ENCODE measurements around the gene RPS19BP1. TPM values are rescaled to one million over a fixed set of nuclear protein-coding genes. Genes with fewer than 3 reads are reported as not detected.
A peak's percentile ranks its signal among the peaks of the same experiment; 100 is the strongest.

Gene RPS19BP1
- total and polyA plus RNA-seq, 12 donors, result 39.5 to 250 (median 153) TPM

DNA sequence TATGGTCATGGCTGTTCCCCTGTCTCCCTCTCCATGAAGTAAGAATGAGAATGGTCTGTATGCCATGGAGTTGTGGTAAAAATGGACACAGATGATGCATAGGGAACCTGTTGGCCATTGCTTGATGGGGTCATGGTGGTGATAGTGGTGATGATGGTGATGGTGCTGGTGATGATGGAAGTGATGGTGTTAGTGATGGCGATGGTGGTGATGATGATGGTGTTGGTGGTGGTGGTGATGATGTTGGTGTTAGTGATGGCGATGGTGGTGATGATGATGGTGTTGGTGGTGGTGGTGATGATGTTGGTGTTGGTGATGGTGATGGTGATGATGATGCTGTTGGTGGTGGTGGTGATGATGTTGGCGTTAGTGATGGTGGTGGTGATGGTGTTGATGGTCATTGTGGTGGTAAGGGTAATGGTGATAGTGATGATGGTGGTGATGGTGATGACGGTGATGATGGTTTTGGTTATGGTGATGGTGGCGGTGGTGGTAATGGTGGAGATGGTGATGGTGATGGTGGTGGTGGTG lies 32.9 kb upstream of the RPS19BP1 start:
- no peak for DNase-seq
- Histone ChIP-seq H3K27me3 (no peaks in the 10 kb centered on the region), H3K4me3 (no peak overlapping the region), H3K36me3 (replicated peaks in 1 of 2) (no peaks in the 10 kb centered on the region), H3K4me1 (replicated peaks in 1 of 2) (no peaks in the 10 kb centered on the region), H3K9me3 (replicated peaks in 1 of 3) (no peaks in the 10 kb centered on the region), H3K27ac (no peak overlapping the region)
- TF ChIP-seq, protein P1, sequence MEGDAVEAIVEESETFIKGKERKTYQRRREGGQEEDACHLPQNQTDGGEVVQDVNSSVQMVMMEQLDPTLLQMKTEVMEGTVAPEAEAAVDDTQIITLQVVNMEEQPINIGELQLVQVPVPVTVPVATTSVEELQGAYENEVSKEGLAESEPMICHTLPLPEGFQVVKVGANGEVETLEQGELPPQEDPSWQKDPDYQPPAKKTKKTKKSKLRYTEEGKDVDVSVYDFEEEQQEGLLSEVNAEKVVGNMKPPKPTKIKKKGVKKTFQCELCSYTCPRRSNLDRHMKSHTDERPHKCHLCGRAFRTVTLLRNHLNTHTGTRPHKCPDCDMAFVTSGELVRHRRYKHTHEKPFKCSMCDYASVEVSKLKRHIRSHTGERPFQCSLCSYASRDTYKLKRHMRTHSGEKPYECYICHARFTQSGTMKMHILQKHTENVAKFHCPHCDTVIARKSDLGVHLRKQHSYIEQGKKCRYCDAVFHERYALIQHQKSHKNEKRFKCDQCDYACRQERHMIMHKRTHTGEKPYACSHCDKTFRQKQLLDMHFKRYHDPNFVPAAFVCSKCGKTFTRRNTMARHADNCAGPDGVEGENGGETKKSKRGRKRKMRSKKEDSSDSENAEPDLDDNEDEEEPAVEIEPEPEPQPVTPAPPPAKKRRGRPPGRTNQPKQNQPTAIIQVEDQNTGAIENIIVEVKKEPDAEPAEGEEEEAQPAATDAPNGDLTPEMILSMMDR (IDR thresholded peaks at IDR 0.05), result no peak
- TF ChIP-seq POLR2A (IDR thresholded peaks at IDR 0.05), result no peak
- intact Hi-C loops (cut with DNase I), result no loop called here
- 88 to 98% (median 94%) methylated on average over 5 of the region's 5 CpGs for WGBS, 4 donors

GRCh38 chr22:39563571-39564428 lies 31.3 kb upstream of the RPS19BP1 start:
- no peak overlapping the region for H3K4me3 ChIP-seq
- no peaks in the 10 kb centered on the region for H3K9me3 ChIP-seq (replicated peaks in 1 of 3)
- no peaks in the 10 kb centered on the region for H3K36me3 ChIP-seq (replicated peaks in 1 of 2)
- intact Hi-C loops (cut with DNase I), result no loop called here
- no peak for TF ChIP-seq POLR2A (IDR thresholded peaks at IDR 0.05)
- TF ChIP-seq, protein P1 (IDR thresholded peaks at IDR 0.05), result no peak
- DNase-seq, result no peak
- H3K4me1 ChIP-seq (replicated peaks in 1 of 2), result no peaks in the 10 kb centered on the region
- no peak overlapping the region for H3K27ac ChIP-seq
- 78 to 89% (median 87%) methylated on average over 6 to 7 of the region's 7 CpGs for WGBS, 4 donors
- H3K27me3 ChIP-seq, result no peaks in the 10 kb centered on the region

DNA sequence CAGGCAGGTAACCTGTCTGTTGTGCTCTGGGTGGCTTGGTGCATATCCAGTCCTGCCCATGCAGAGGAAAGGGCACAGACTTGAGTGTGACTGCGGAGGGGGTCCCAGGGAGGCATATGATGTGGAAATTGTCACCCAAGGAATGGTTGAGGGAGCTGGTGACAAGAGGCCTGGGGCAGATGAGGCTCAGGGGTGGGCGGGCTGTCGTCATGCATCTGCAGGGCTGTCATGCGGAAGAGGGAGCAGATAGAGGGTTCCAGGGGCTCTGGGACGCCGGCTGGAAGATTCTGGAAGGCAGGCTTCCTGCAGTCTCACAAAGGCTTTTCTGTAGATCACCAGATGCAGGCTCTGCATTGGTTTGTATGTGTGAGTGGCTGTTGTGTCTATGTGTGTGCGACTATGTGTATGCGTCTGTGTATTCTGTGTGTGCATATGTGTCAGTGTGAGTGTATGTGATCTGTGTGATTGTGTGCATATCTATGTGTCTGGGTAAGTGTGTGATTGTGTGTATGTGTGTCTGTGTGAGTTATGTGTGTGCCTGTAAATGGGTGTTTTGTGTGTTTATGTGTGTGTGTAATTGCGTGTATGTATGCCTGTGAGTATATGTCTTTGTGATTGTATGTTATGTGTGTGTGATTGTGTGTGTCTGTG lies 30.4 kb upstream of the RPS19BP1 start:
- 82 to 91% (median 87%) methylated on average over 5 to 9 of the region's 9 CpGs for WGBS, 4 donors
- Histone ChIP-seq H3K4me3 (no peak overlapping the region), H3K27ac (no peak overlapping the region), H3K4me1 (replicated peaks in 1 of 2) (peaks cover 0 to 6% of the 10 kb centered on the region in 2 donors), H3K27me3 (no peaks in the 10 kb centered on the region), H3K9me3 (replicated peaks in 1 of 3) (no peaks in the 10 kb centered on the region), H3K36me3 (replicated peaks in 1 of 2) (no peaks in the 10 kb centered on the region)
- no peak for DNase-seq
- intact Hi-C loops (cut with DNase I), result no loop called here
- TF ChIP-seq POLR2A (IDR thresholded peaks at IDR 0.05), result no peak
- TF ChIP-seq, protein P1 (IDR thresholded peaks at IDR 0.05), result no peak

GRCh38 chr22:39560127-39560526 lies 27.6 kb upstream of the RPS19BP1 start:
- 36 to 69% (median 45%) methylated on average over 3 to 6 of the region's 6 CpGs for WGBS, 4 donors
- H3K27me3 ChIP-seq, result peaks cover 5% of the 10 kb centered on the region
- no peaks in the 10 kb centered on the region for H3K36me3 ChIP-seq (replicated peaks in 1 of 2)
- TF ChIP-seq, protein P1 (IDR thresholded peaks at IDR 0.05), result no peak
- TF ChIP-seq POLR2A (IDR thresholded peaks at IDR 0.05), result no peak
- H3K27ac ChIP-seq, result no peak overlapping the region
- H3K4me1 ChIP-seq (replicated peaks in 1 of 2), result peaks cover 0 to 10% of the 10 kb centered on the region in 2 donors
- peak in 1 of 7 donors; percentile 13 for DNase-seq
- intact Hi-C loops (cut with DNase I), result no loop called here
- no peak overlapping the region for H3K4me3 ChIP-seq
- H3K9me3 ChIP-seq (replicated peaks in 1 of 3), result no peaks in the 10 kb centered on the region
